ENCODE results near the gene IFNA7. TPM values are rescaled to one million over a fixed set of nuclear protein-coding genes. Genes with fewer than 3 reads are reported as not detected.
A peak's percentile ranks its signal among the peaks of the same experiment; 100 is the strongest.

The IFNA7 gene
- total RNA-seq, 3 donors from 2014 or later: not detected

DNA sequence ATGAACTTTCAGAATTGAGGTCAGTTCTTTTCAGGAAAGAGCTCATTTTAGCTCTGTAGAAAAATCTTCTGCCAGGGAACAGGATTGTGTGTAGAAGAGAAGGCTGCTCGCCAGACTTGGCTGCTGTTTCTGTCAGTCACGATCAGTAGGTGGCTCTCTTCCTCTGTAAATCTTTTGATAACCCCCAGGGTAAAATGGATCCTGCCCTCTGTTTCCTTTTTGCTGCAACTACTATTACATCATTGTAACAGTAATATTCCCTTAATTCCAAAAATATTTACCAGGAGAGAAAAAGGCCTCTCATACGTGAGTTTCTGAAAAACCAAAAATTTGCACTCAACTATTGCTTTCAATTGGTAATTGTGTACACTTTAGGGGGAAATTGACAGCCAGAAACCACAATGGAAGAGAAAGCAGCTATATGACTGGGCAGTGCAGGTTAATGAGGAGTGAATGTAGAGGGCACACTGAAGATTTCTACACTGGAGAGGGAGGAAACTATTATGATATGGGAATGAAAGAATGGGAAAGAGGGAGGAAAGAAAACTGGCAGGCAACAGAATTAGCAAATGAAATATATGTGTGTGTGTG lies 47.9 kb downstream of the IFNA7 start:
- TF ChIP-seq, protein P1, sequence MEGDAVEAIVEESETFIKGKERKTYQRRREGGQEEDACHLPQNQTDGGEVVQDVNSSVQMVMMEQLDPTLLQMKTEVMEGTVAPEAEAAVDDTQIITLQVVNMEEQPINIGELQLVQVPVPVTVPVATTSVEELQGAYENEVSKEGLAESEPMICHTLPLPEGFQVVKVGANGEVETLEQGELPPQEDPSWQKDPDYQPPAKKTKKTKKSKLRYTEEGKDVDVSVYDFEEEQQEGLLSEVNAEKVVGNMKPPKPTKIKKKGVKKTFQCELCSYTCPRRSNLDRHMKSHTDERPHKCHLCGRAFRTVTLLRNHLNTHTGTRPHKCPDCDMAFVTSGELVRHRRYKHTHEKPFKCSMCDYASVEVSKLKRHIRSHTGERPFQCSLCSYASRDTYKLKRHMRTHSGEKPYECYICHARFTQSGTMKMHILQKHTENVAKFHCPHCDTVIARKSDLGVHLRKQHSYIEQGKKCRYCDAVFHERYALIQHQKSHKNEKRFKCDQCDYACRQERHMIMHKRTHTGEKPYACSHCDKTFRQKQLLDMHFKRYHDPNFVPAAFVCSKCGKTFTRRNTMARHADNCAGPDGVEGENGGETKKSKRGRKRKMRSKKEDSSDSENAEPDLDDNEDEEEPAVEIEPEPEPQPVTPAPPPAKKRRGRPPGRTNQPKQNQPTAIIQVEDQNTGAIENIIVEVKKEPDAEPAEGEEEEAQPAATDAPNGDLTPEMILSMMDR (IDR thresholded peaks at IDR 0.05): no peak
- peak; percentile 25 for ATAC-seq
- intact Hi-C loops (cut with DNase I, micrococcal nuclease): no loop called here
- peak in 1 of 3 donors; percentile 10 for DNase-seq
- Histone ChIP-seq H3K9me3 (no peaks in the 10 kb centered on the region), H3K4me1 (ENCODE audit: low read depth) (no peaks in the 10 kb centered on the region), H3K36me3 (ENCODE audit: low read depth) (no peaks in the 10 kb centered on the region), H3K4me3 (no peak overlapping the region)

DNA sequence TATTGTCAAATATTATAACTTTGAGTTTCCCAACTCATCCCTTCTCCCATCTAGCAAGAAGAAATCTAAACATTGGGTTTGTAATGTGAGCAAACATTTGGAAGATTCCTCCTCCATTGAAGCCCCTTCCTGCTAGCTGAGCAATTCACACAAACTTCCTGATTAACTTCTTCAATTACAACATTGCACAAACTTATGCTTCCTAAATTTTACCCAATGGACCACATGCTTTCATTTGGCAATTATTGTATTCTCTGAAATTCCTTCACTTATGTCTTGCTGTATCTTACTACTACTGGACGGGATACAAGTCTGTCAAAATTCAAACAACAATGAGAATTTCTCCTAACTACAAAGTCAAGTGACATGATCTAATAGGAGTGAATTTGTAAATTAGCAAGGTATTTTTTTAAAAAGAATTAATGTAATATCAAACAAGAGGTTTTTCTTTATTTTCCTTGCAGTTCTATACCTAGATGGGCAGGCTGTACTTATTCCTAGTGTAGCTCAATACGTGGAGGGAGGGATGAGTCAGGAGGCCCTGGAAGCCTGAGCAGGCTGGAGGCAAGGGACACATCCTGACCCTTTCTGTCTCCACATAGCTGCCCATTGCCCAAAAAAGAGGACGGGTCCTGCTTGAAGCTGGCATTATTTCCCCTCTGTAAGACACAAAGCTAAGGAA lies 48.5 kb downstream of the IFNA7 start:
- Histone ChIP-seq H3K4me3 (no peak overlapping the region), H3K36me3 (ENCODE audit: low read depth) (no peaks in the 10 kb centered on the region), H3K4me1 (ENCODE audit: low read depth) (no peaks in the 10 kb centered on the region), H3K9me3 (no peaks in the 10 kb centered on the region)
- intact Hi-C loops (cut with DNase I, micrococcal nuclease): no loop called here
- ATAC-seq: no peak
- TF ChIP-seq, protein P1 (IDR thresholded peaks at IDR 0.05): no peak
- DNase-seq: no peak

Other genes starting within 250 kb of the IFNA7 start
- gene HACD4, start 170.6 kb downstream of the IFNA7 start, total RNA-seq: 1 to 10 TPM in 2 of 3 donors, under 1 TPM in 1; 0.93 to 6.1 (median 1.9) TPM
- not detected for gene IFNB1, start 124.3 kb downstream of the IFNA7 start, total RNA-seq
- not detected for gene IFNW1, start 60.4 kb downstream of the IFNA7 start, total RNA-seq
- not detected for gene IFNA21, start 35.5 kb downstream of the IFNA7 start, total RNA-seq
- gene IFNA4, start 14.6 kb downstream of the IFNA7 start, total RNA-seq: not detected
- gene IFNA10, start 4.9 kb upstream of the IFNA7 start, total RNA-seq: not detected
- not detected for gene IFNA16, start 15.1 kb upstream of the IFNA7 start, total RNA-seq
- not detected for gene IFNA17, start 26.0 kb upstream of the IFNA7 start, total RNA-seq
- gene IFNA14, start 37.8 kb upstream of the IFNA7 start, total RNA-seq: not detected
- gene IFNA5, start 103.1 kb upstream of the IFNA7 start, total RNA-seq: under 1 TPM in 1 of 3 donors, not detected in 2; 0.41 TPM
- gene KLHL9, start 133.2 kb upstream of the IFNA7 start, total RNA-seq: 10 to 100 TPM; 21.8 to 23.9 (median 23.4) TPM
- not detected for gene IFNA6, start 148.7 kb upstream of the IFNA7 start, total RNA-seq
- gene IFNA13, start 165.9 kb upstream of the IFNA7 start, total RNA-seq: not detected
- not detected for gene IFNA2, start 183.2 kb upstream of the IFNA7 start, total RNA-seq
- gene IFNA8, start 206.9 kb upstream of the IFNA7 start, total RNA-seq: not detected
- gene IFNA1, start 238.2 kb upstream of the IFNA7 start, total RNA-seq: not detected

Data from mucosa of descending colon (tissue), 3 donors.